Activated CD8-positive, alpha-beta memory T cell treated with anti-CD3 and anti-CD28 coated beads for 48 hours (primary cell): ENCODE measurements around the gene CKAP2L.

Experiments used
- DNase-seq, 3 experiments: peaks; one replicate each; pipeline ENCODE4 v3.0.0-alpha.2; 2020; ENCODE audit warnings: low read depth in 2 of 3, low spot score in 2 of 3

The CKAP2L gene

GRCh38 chr2:112762276-112762675 lies 2.1 kb downstream of the CKAP2L start:
- DNase-seq = no peak

GRCh38 chr2:112760149-112760548 lies 4.3 kb downstream of the CKAP2L start:
- no peak for DNase-seq

DNA sequence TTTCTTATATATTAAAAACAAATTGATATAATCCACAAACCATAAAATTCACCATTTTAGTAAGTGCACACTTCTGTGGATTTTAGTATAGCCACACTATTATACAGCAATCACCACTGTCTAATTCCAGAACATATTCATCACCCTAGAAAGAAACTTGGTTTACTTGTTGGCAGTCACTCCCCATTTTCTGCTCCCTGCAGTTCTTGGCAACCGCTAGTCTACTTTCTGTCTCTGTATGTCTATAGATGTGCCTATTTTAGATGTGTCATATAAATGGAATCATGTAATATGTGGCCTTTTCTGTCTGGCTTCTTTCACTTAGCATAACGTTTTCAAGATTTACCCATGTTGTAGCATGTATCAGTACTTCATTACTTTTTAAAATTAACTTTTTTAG lies 5.7 kb downstream of the CKAP2L start:
- DNase-seq = no peak

DNA sequence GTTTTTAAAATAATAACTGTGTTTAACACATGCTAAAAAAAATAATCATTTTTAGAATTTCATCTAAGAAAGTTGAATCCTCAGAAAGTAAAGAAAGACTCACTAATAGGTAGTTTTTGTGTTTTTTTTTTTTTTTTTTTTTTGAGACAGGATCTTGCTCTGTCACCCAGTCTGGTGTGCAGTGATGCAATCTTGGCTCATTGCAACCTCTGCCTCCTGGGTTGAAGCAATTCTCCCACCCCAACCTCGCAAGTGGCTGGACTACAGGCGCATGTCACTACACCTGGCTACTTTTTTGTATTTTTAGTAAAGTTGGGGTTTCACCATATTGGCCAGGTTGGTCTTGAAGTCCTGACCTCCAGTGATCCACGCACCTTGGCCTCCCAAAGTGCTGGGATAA lies 7.1 kb downstream of the CKAP2L start:
- DNase-seq = no peak

- no peak for DNase-seq
Measured at GRCh38 chr2:112756207-112756606, 8.2 kb downstream of the CKAP2L start.

- no peak for DNase-seq
Measured at GRCh38 chr2:112755444-112755843, 9.0 kb downstream of the CKAP2L start.

GRCh38 chr2:112754564-112754963 lies 9.8 kb downstream of the CKAP2L start:
- no peak for DNase-seq

- DNase-seq = no peak
Measured at GRCh38 chr2:112752667-112753066, 11.7 kb downstream of the CKAP2L start.

DNA sequence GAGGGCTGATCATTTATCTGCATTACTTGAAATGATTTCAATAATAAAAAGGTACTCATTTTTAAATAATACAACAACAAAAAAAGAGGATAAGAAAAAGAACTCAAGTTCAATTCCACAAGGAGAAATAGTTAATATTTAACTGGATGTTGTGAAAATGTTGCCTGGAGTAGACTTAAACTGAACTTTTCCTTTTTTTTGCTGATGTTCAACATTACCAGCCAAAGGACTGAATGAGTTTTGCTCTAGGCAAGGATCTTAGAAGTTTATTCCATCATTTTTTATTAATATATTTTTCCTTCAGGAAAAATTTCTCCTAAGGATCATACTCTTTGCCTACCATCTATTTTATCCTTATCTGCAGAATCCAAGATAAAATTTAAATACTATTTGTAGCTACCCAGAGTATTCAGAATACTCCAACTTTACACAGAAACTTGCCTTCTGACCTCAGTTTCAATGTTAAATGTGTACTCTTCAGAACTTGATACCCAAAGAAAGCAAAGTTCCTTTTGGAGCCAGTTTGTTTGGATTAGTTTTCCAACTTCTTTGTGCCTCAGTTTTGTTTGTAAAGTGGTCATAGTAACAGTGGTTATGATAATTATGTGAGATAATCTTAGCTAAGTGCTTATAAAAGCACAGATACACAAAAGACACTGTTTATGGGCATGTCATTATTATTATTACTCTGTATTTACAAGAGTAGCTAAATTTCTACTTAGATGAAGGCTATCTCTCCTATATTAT lies 12.8 kb downstream of the CKAP2L start:
- DNase-seq = no peak

DNA sequence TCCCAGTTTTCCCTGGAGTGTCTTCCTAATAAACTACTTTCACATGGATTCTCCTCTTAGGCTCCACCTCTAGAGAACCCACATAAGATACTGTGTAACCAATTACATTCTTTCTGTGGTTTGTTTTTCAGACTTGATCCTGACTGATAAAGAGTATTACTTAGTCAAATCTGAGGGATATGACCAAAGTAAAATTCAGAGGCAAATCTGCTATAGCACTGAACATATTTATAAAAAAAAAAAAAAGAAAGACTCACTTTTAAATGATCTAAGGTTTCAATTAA lies 13.9 kb downstream of the CKAP2L start:
- no peak for DNase-seq

GRCh38 chr2:112749755-112750559 lies 14.5 kb downstream of the CKAP2L start:
- peak; percentile 46 to 59 (median 50) for DNase-seq

GRCh38 chr2:112740527-112740926 lies 23.9 kb downstream of the CKAP2L start:
- no peak for DNase-seq

- DNase-seq = no peak
Measured at GRCh38 chr2:112737542-112738232, 26.7 kb downstream of the CKAP2L start.

DNA sequence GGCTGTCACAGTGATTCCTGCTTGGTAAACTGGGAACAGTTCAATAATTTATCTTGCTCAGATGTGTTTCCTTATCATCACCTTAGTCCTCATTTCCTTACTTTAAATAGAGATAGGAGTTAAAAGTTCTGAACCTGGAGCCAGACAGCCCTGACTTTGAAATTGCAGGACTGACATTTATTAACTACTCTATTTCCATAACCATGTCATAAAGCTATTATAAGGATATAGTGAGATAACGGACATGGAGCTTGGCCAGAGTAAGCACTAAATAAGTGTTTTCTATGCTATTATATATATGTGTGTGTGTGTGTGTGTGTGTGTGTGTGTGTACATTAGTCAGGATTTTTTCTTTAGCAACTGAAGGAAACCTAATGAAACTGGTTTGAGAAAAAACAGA lies 30.5 kb downstream of the CKAP2L start:
- DNase-seq = no peak

DNA sequence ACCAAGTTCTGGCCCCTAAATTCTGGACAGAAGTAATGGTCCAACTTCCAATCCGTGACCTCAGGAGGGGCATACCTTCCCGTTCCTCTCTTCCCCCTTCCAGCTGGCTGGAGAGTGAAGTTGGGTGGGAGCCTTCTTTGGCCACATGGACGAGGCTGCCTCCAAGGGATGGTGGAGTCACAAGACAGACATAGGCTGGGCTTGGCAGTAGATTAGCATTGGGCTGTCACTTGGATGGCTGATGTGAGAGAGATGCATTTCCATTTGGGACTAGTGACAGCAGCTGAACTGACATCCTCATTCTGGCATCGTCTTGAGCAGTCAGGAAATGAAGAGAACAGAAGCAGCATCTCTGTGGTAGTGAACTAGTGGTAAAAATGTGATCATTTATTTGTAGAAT lies 31.0 kb downstream of the CKAP2L start:
- no peak for DNase-seq

- no peak for DNase-seq
Measured at GRCh38 chr2:112731479-112731878, 32.9 kb downstream of the CKAP2L start.

DNA sequence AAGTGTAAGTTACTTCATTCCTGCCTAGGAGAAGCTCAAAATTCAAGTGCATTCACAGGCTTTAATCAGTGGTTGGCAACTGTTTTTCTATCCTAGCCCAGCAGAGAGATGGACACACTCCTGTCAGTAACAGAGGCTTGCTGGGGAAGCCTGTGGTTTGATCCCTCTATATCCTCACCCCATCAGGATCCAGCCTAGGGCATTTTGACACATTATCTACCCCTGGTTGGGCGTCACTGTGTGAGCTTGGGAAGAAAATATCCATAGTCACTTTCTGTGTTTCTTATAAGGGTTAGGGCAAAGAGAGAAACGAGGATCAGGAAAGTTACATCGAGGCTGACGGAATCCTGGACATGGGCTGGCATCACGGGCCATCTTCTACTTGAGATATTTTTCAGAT lies 33.6 kb downstream of the CKAP2L start:
- no peak for DNase-seq

GRCh38 chr2:112730216-112730615 lies 34.2 kb downstream of the CKAP2L start:
- no peak for DNase-seq

DNA sequence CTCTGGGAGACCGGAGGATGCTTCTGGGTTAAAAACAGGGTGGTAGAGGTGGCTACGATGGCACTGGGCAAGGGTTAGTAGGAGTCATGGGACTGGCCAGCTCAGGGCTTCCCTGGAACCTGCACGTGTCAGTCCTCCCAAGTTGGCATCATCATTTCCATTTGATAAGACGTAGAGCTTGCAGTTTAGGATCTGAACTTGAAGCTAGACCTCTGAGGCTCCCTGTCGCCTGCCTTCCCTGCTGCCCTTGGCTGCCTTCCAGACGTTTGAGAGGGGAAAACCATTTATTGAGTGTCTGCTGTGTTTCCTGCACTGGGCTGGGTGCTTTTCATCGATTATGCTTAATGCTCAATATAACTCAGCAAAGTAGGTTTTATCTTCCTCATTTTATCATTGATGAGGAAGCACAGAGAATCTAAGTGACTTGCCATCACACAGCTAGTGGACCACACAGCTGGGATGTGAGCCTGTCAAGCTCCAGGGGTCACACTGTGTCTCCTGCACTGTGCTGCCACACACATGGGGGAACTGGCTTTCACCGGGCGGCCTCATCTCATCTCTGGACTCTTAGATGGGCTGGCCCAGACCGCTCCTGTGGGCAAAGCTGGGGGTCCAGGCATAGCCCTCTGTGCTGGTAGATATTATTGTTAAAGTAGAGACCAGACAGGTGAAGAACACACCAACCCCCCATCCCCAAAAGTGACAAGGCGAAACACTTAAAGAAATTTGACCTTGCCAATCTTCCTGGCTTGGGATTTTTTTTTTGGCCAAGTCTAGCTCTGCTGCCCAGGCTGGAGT lies 35.8 kb downstream of the CKAP2L start:
- DNase-seq = no peak

DNA sequence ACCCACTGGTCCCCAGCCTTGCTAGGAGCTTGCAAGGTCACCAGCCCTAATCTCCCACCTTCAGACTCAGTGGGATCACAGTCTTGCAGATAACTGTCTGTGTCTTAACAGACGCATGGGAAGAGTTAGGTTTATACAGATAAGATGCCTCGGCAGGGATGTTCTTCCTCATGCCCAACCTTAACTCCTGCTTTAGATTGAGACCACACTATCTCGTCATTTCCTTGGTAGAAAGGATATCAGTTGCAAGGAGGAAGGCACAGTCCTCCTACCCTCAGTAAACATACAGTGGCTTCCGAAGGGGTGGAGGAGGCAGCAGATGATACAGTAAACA lies 36.4 kb downstream of the CKAP2L start:
- DNase-seq = no peak

DNA sequence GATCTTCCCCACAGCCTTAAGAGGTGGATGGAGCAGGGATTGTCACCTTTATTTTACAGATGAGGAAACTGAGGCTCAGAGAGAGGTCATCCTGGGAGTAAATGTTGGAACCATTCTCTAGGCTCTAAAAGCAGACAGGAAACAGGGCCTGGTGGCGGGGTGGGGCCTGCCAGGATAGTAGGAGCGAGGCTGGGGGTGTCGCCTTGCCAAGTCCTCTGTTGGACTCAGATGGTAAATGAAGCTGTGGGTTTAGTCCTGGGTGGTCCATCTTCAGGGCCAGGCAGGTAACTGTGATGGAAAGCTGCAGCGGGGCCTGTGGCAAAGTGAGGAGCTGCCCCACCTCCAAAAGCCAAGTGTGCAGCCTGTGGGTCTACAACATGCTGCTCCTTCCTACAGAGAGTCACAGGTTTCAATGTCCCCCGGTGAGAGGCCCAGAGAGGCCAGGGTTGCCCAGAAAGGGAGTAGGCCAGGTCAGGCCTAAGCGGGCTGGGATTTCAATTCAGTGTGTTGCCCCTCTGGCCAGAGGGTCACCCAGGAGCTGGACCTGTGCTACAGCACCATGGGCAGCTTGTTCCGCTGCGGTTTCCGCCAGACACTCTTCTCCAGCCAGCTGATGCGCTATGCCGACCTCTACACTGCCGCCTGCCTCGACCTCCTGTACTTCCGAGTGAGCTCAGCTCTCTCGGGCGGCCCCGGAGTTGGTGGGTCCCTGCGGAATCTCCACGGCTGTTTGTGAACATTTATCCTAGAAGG lies 37.0 kb downstream of the CKAP2L start:
- DNase-seq = no peak
